Measurements from ENCODE around the gene MATN3. TPM values are rescaled to one million over a fixed set of nuclear protein-coding genes. Genes with fewer than 3 reads are reported as not detected.

Gene MATN3
- total RNA-seq, 1 experiment from 2014 or later, result 0.98 TPM

GRCh38 chr2:20044778-20045177 is 32.3 kb upstream of the MATN3 start:
- peaks cover 21% of the 10 kb centered on the region for H3K36me3 Mint-ChIP-seq (ENCODE audit: insufficient read depth, unreplicated experiment)
- intact Hi-C loops (cut with micrococcal nuclease), result no loop called here
- TF ChIP-seq CTCF (IDR thresholded peaks at IDR 0.05; ENCODE audit: unreplicated experiment), result no peak
- BruUV-seq (replicated peaks), result no TSS peak
- H3K27me3 Mint-ChIP-seq (ENCODE audit: insufficient read depth, unreplicated experiment), result no peaks in the 10 kb centered on the region
- no peak overlapping the region for H3K4me3 Mint-ChIP-seq (ENCODE audit: unreplicated experiment)
- POLR2A ChIA-PET, result interaction anchor here (0.9 to 12.5 kb wide), 3 partner anchors 7 to 27 kb away, joined by 3 to 96 read pairs (median 6); partner anchors contain the start of gene LAPTM4A
- no peak for DNase-seq (ENCODE audit: unreplicated experiment)
- CTCF ChIA-PET, result interaction anchor here (0.9 to 5.7 kb wide), 2 partner anchors 30 to 246 kb away, joined by 4 to 32 read pairs; no protein-coding TSS in a partner anchor
- H3K9me3 Mint-ChIP-seq (ENCODE audit: unreplicated experiment), result no peaks in the 10 kb centered on the region
- H3K27ac Mint-ChIP-seq (ENCODE audit: low read depth, unreplicated experiment), result no peak overlapping the region
- H3K4me1 Mint-ChIP-seq (ENCODE audit: insufficient read depth, unreplicated experiment), result peaks cover 39% of the 10 kb centered on the region

- no TSS peak for BruUV-seq (replicated peaks)
- H3K9me3 Mint-ChIP-seq (ENCODE audit: unreplicated experiment), result no peaks in the 10 kb centered on the region
- no peak for DNase-seq (ENCODE audit: unreplicated experiment)
- H3K27ac Mint-ChIP-seq (ENCODE audit: low read depth, unreplicated experiment), result no peak overlapping the region
- TF ChIP-seq CTCF (IDR thresholded peaks at IDR 0.05; ENCODE audit: unreplicated experiment), result no peak
- ChIA-PET POLR2A (interaction anchor here (0.7 to 12.5 kb wide), 6 partner anchors 9 to 28 kb away, joined by 3 to 96 read pairs (median 6); partner anchors contain the start of gene LAPTM4A), CTCF (interaction anchor here (5.7 kb wide), 1 partner anchor 27 kb away, joined by 32 read pairs; no protein-coding TSS in a partner anchor)
- H3K27me3 Mint-ChIP-seq (ENCODE audit: insufficient read depth, unreplicated experiment), result no peaks in the 10 kb centered on the region
- peaks cover 42% of the 10 kb centered on the region for H3K36me3 Mint-ChIP-seq (ENCODE audit: insufficient read depth, unreplicated experiment)
- peaks cover 17% of the 10 kb centered on the region for H3K4me1 Mint-ChIP-seq (ENCODE audit: insufficient read depth, unreplicated experiment)
- H3K4me3 Mint-ChIP-seq (ENCODE audit: unreplicated experiment), result no peak overlapping the region
- intact Hi-C loops (cut with micrococcal nuclease), result no loop called here
Observed at GRCh38 chr2:20042531-20042930, 30.1 kb upstream of the MATN3 start.

GRCh38 chr2:20040489-20041172 is 28.2 kb upstream of the MATN3 start:
- no peak for TF ChIP-seq CTCF (IDR thresholded peaks at IDR 0.05; ENCODE audit: unreplicated experiment)
- POLR2A ChIA-PET, result interaction anchor here (1.0 to 12.5 kb wide), 5 partner anchors 11 to 29 kb away, joined by 3 to 96 read pairs (median 6); partner anchors contain the start of gene LAPTM4A
- Mint-ChIP-seq H3K27ac (ENCODE audit: low read depth, unreplicated experiment) (peak overlapping the region; percentile 47), H3K27me3 (ENCODE audit: insufficient read depth, unreplicated experiment) (no peaks in the 10 kb centered on the region), H3K36me3 (ENCODE audit: insufficient read depth, unreplicated experiment) (peaks cover 61% of the 10 kb centered on the region), H3K9me3 (ENCODE audit: unreplicated experiment) (no peaks in the 10 kb centered on the region), H3K4me3 (ENCODE audit: unreplicated experiment) (no peak overlapping the region), H3K4me1 (ENCODE audit: insufficient read depth, unreplicated experiment) (peaks cover 20% of the 10 kb centered on the region)
- intact Hi-C loops (cut with micrococcal nuclease), result no loop called here
- CTCF ChIA-PET, result interaction anchor here (0.6 to 5.7 kb wide), 6 partner anchors 25 to 286 kb away, joined by 3 to 32 read pairs (median 4); no protein-coding TSS in a partner anchor
- no TSS peak for BruUV-seq (replicated peaks)
- peak; percentile 47 for DNase-seq (ENCODE audit: unreplicated experiment)

- ChIA-PET CTCF (interaction anchor here (0.7 to 4.9 kb wide), 7 partner anchors 11 to 274 kb away, joined by 3 to 44 read pairs (median 4); no protein-coding TSS in a partner anchor), POLR2A (interaction anchor here (12.5 kb wide), 1 partner anchor 14 kb away, joined by 96 read pairs; the partner anchor contains the start of gene LAPTM4A)
Observed at GRCh38 chr2:20037660-20038059, 25.2 kb upstream of the MATN3 start.

More at GRCh38 chr2:20037660-20038059, 25.2 kb upstream of the MATN3 start:
- Mint-ChIP-seq H3K27me3 (ENCODE audit: insufficient read depth, unreplicated experiment) (no peaks in the 10 kb centered on the region), H3K4me1 (ENCODE audit: insufficient read depth, unreplicated experiment) (peaks cover 20% of the 10 kb centered on the region), H3K9me3 (ENCODE audit: unreplicated experiment) (no peaks in the 10 kb centered on the region), H3K27ac (ENCODE audit: low read depth, unreplicated experiment) (no peak overlapping the region), H3K4me3 (ENCODE audit: unreplicated experiment) (no peak overlapping the region), H3K36me3 (ENCODE audit: insufficient read depth, unreplicated experiment) (peaks cover 76% of the 10 kb centered on the region)
- intact Hi-C loops (cut with micrococcal nuclease), result no loop called here
- no peak for DNase-seq (ENCODE audit: unreplicated experiment)
- no TSS peak for BruUV-seq (replicated peaks)
- TF ChIP-seq CTCF (IDR thresholded peaks at IDR 0.05; ENCODE audit: unreplicated experiment), result no peak
